ENCODE measurements around the gene GGA2. TPM values are rescaled to one million over a fixed set of nuclear protein-coding genes. Genes with fewer than 3 reads are reported as not detected.

GGA2 gene
- total RNA-seq, 1 experiment from 2014 or later: 90.4 TPM

DNA sequence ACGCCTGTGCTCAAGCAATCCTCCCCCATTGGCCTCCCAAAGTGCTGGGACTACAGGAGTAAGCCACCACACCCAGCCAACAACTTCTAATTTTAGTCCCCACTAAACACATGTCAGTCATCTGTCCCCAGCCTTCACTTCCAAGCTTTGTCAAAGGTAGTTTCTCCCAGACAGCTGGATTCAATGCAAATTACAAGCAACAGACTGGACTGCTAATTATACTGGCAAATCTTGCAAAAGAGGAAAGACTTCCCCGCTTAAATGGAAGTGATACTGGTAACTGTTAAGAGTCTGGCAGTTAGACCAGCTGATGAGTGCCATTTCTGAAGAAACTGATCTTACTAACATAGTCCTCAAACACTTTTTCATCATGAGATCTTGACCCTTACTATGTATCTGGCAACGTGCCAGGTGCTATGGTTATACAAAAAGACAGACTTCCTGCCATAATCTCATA, 8.2 kb upstream of the GGA2 start:
- peaks cover 39% of the 10 kb centered on the region for H3K36me3 Mint-ChIP-seq (ENCODE audit: insufficient read depth, unreplicated experiment)
- no TSS peak for BruUV-seq (replicated peaks)
- CTCF ChIA-PET: interaction anchor here (0.5 kb wide), 1 partner anchor 18 kb away, joined by 3 read pairs; no protein-coding TSS in a partner anchor
- no peak for DNase-seq
- H3K27ac Mint-ChIP-seq (ENCODE audit: unreplicated experiment): no peak overlapping the region
- H3K4me1 Mint-ChIP-seq (ENCODE audit: low read depth, unreplicated experiment): no peaks in the 10 kb centered on the region
- intact Hi-C loops (cut with micrococcal nuclease; ENCODE audit: unreplicated experiment): no loop called here
- H3K9me3 Mint-ChIP-seq (ENCODE audit: low read depth, unreplicated experiment): no peaks in the 10 kb centered on the region
- no peaks in the 10 kb centered on the region for H3K27me3 Mint-ChIP-seq (ENCODE audit: unreplicated experiment)
- TF ChIP-seq, protein P1, sequence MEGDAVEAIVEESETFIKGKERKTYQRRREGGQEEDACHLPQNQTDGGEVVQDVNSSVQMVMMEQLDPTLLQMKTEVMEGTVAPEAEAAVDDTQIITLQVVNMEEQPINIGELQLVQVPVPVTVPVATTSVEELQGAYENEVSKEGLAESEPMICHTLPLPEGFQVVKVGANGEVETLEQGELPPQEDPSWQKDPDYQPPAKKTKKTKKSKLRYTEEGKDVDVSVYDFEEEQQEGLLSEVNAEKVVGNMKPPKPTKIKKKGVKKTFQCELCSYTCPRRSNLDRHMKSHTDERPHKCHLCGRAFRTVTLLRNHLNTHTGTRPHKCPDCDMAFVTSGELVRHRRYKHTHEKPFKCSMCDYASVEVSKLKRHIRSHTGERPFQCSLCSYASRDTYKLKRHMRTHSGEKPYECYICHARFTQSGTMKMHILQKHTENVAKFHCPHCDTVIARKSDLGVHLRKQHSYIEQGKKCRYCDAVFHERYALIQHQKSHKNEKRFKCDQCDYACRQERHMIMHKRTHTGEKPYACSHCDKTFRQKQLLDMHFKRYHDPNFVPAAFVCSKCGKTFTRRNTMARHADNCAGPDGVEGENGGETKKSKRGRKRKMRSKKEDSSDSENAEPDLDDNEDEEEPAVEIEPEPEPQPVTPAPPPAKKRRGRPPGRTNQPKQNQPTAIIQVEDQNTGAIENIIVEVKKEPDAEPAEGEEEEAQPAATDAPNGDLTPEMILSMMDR (IDR thresholded peaks at IDR 0.05; ENCODE audit: unreplicated experiment): no peak
- no peak overlapping the region for H3K4me3 Mint-ChIP-seq (ENCODE audit: low read depth, unreplicated experiment)

DNA sequence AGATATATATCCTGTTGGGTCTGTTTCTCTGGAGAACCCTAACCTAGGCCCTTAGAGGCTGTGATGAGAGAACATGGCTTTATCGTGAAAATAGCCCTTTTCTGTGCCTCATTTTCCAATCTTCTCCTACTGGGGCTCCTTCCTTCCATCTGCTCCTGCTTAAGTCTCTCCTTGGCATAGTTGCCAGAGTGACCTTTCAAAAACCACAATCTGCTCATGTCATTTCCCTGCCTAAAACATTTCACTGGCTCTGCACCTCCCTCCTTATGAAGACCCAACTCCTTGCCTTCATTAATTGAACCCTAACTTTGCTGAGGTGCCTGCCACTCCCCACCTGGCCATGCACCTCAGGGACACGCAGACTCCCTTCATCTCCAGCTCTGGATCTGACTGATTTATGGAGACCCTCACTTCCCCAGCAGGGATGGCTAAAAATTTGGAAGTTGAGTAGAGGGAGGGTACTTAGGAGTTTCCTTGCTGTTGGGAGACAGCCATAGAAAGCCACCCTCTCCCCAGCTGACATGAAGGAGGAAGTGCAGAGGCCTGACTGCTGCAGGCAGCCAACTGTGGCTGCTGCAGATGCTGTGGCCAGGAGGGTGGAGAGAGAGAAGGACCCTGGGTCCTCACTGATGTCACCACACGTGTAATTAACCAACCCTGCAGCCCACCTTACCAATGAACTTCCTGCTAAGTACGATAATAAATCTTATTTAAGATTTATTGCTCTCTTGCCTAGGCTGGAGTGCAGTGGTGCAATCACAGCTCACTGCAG, 6.3 kb upstream of the GGA2 start:
- no peaks in the 10 kb centered on the region for H3K4me1 Mint-ChIP-seq (ENCODE audit: low read depth, unreplicated experiment)
- intact Hi-C loops (cut with micrococcal nuclease; ENCODE audit: unreplicated experiment): no loop called here
- BruUV-seq (replicated peaks): no TSS peak
- H3K36me3 Mint-ChIP-seq (ENCODE audit: insufficient read depth, unreplicated experiment): peaks cover 22% of the 10 kb centered on the region
- no peaks in the 10 kb centered on the region for H3K9me3 Mint-ChIP-seq (ENCODE audit: low read depth, unreplicated experiment)
- DNase-seq: no peak
- CTCF ChIA-PET: interaction anchor here (0.6 to 0.7 kb wide), 4 partner anchors 14 to 63 kb away, joined by 3 to 4 read pairs (median 3); no protein-coding TSS in a partner anchor
- H3K27ac Mint-ChIP-seq (ENCODE audit: unreplicated experiment): no peak overlapping the region
- H3K4me3 Mint-ChIP-seq (ENCODE audit: low read depth, unreplicated experiment): no peak overlapping the region
- TF ChIP-seq, protein P1 (IDR thresholded peaks at IDR 0.05; ENCODE audit: unreplicated experiment): no peak
- no peaks in the 10 kb centered on the region for H3K27me3 Mint-ChIP-seq (ENCODE audit: unreplicated experiment)

DNA sequence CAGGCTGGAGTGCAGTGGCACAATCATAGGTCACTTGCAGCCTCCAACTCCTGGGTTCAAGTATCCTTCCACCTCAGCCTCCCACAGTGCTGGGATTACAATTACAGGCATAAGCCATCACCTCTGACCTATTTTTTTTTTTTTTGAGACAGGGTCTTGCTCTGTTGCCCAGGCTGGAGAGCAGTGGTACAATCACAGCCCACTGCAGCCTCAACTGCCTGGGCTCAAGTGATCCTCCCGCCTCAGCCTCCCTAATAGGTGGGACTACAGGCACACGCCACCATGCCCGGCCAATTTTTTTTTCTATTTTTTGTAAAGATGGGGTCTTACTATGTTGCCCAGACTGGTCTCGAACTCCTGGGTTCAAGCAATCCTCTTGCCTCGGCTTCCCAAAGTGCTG, 5.6 kb upstream of the GGA2 start:
- BruUV-seq (replicated peaks): no TSS peak
- Mint-ChIP-seq H3K4me3 (ENCODE audit: low read depth, unreplicated experiment) (no peak overlapping the region), H3K4me1 (ENCODE audit: low read depth, unreplicated experiment) (peaks cover 2% of the 10 kb centered on the region), H3K9me3 (ENCODE audit: low read depth, unreplicated experiment) (no peaks in the 10 kb centered on the region), H3K36me3 (ENCODE audit: insufficient read depth, unreplicated experiment) (peaks cover 29% of the 10 kb centered on the region), H3K27me3 (ENCODE audit: unreplicated experiment) (no peaks in the 10 kb centered on the region), H3K27ac (ENCODE audit: unreplicated experiment) (no peak overlapping the region)
- TF ChIP-seq, protein P1 (IDR thresholded peaks at IDR 0.05; ENCODE audit: unreplicated experiment): no peak
- intact Hi-C loops (cut with micrococcal nuclease; ENCODE audit: unreplicated experiment): no loop called here
- no peak for DNase-seq
- CTCF ChIA-PET: interaction anchor here (0.6 kb wide), 1 partner anchor 43 kb away, joined by 3 read pairs; no protein-coding TSS in a partner anchor

DNA sequence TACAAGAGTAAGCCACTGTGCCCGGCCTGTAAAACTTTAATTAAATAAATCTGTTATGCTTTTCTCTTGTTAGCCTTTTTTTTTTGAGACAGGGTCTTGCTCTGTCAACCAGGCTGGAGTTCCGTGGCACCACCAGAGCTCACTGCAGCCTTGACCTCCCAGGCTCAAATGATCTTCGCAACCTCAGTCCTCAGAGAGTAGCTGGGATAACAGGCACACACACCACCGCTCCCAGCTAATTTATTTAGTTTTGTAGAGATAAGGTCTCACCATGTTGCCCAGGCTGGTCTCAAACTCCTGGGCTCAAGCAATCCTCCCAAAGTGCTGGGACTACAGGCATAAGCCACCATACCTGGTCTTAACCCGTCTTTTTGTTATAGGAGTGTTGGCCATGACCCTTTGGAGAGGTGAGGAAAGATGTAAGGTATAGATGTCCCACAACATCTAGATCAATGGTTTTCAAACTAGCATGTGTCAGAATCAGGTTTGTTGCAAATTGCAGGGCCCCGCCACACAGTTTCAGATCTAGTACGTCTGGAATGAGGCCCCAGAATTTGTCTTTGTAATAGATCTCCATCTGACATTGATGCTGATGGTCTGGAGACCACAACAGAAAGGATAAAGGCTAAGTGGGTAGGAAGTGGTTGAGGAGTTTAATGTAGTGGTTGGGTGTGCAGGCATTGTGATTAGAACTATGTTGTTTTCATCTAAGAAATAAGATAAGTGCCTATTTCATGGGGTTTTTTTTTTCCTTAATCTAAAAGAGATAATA, 4.3 kb upstream of the GGA2 start:
- intact Hi-C loops (cut with micrococcal nuclease; ENCODE audit: unreplicated experiment): no loop called here

More for the DNA sequence above, 4.3 kb upstream of the GGA2 start:
- Mint-ChIP-seq H3K4me1 (ENCODE audit: low read depth, unreplicated experiment) (peaks cover 9% of the 10 kb centered on the region), H3K27me3 (ENCODE audit: unreplicated experiment) (no peaks in the 10 kb centered on the region), H3K36me3 (ENCODE audit: insufficient read depth, unreplicated experiment) (peaks cover 37% of the 10 kb centered on the region), H3K9me3 (ENCODE audit: low read depth, unreplicated experiment) (no peaks in the 10 kb centered on the region), H3K4me3 (ENCODE audit: low read depth, unreplicated experiment) (no peak overlapping the region), H3K27ac (ENCODE audit: unreplicated experiment) (no peak overlapping the region)
- no TSS peak for BruUV-seq (replicated peaks)
- DNase-seq: no peak
- TF ChIP-seq, protein P1 (IDR thresholded peaks at IDR 0.05; ENCODE audit: unreplicated experiment): no peak
- CTCF ChIA-PET: no interaction called here
